ENCODE data around the gene HYAL3.
"Not testable (repeated sequence)": the region's sequence is repeated elsewhere in the genome, so short reads cannot be mapped to it uniquely, and the experiment has no call there.

The HYAL3 gene

GRCh38 chr3:50293079-50293801 is 6.0 kb downstream of the HYAL3 start:
- in situ Hi-C loops (cut with MboI; ENCODE audit: low sequenced_read_pairs) = no loop called here

- in situ Hi-C loops (cut with MboI; ENCODE audit: low sequenced_read_pairs) = no loop called here
Measured at GRCh38 chr3:50292159-50293078, 6.8 kb downstream of the HYAL3 start, which contains the start of gene IFRD2. Gene IFRD2, minus strand, starts transcription at chr3:50292429. Its CDS starts 155 bp downstream, at chr3:50292274.

GRCh38 chr3:50290161-50290641 is 9.0 kb downstream of the HYAL3 start:
- in situ Hi-C loops (cut with MboI; ENCODE audit: low sequenced_read_pairs) = no loop called here

- in situ Hi-C loops (cut with MboI; ENCODE audit: low sequenced_read_pairs) = no loop called here
Measured at GRCh38 chr3:50289130-50289529, 10.1 kb downstream of the HYAL3 start.

- in situ Hi-C loops (cut with MboI; ENCODE audit: low sequenced_read_pairs) = no loop called here
Measured at GRCh38 chr3:50288387-50289007, 10.7 kb downstream of the HYAL3 start.

DNA sequence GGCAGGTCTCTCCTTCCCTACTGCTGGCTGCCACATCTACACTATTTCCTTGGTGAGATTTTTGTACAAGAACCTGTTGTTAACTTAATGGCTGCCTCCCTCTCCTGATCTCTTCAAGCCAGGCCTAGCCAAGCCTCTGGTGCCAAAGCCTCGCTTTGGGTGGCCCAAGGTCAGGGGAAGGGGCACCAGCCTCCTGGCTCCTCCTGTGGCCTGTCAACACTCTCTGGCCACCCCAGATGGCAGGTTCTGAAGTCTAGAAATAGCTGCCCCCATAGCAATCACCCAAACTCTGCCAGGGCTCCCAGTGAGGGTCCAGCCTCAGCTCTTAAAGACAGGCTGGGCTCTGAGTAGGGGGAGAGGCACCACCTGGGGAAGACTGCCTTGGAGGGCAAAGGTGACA is 11.9 kb downstream of the HYAL3 start:
- in situ Hi-C loops (cut with MboI; ENCODE audit: low sequenced_read_pairs) = no loop called here

- in situ Hi-C loops (cut with MboI; ENCODE audit: low sequenced_read_pairs) = no loop called here
Measured at GRCh38 chr3:50286322-50287227, 12.6 kb downstream of the HYAL3 start.

- in situ Hi-C loops (cut with MboI; ENCODE audit: low sequenced_read_pairs) = not testable (repeated sequence)
Measured at GRCh38 chr3:50284121-50284520, 15.1 kb downstream of the HYAL3 start.

GRCh38 chr3:50279255-50280016 is 19.8 kb downstream of the HYAL3 start:
- in situ Hi-C loops (cut with MboI; ENCODE audit: low sequenced_read_pairs) = no loop called here

DNA sequence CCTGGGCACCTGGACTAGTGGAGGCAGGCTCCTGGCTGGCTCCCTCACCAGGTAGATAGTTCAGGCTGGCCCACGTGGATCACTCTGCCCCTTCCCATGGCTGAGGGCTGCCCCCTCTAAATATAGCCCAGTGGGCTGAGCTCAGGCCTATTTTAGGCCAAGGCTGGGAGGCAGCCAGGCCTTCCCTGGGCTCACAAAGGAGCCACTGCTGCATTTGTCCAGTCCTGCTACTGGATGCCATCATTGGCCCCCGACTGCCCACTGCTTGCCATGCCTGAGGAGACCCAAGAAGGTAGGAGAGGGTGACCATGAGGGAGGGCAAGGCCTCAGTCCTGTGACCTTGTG is 20.4 kb downstream of the HYAL3 start, which contains the start of gene LSMEM2:
Gene LSMEM2, plus strand, starts transcription at position 208 of the 345 bp plus-strand sequence. Its CDS starts 27 bp downstream, at position 235.
- in situ Hi-C loops (cut with MboI; ENCODE audit: low sequenced_read_pairs) = no loop called here

DNA sequence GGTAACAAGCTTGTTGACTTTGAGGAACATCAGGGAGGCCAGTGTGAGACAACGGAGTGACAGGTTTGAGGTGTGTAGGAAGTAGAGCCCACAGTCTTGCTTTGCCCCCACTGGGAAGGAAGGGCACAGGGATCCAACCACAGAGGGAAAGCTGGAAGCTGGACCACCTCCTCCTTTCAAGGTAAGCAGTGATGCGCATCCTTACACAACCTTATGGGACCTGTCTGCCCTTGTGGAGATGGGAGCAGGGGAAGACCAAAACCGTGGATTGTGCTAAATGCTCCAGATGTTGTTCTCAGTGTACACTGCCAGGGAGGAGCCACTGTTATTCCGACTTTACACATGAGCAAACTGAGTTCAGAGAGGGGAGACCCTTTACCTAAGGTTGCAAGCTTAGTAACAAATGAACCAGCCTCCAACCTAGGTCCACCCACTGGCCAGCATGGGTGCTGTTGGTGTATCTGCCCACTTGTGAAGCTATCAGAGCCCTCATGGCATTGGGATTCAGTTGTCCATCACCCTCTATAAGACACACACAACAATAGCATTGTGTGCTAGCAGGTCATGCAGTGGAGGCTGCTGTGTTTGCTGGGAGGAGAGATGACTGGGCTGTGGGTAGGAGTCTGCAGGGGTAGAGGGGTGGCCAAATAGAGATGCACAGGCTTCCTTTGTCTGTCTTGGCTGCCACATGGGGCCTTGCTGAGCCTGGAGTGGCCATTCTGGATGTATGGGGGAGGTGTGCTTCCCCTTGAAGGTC is 20.9 kb downstream of the HYAL3 start:
- in situ Hi-C loops (cut with MboI; ENCODE audit: low sequenced_read_pairs) = no loop called here

DNA sequence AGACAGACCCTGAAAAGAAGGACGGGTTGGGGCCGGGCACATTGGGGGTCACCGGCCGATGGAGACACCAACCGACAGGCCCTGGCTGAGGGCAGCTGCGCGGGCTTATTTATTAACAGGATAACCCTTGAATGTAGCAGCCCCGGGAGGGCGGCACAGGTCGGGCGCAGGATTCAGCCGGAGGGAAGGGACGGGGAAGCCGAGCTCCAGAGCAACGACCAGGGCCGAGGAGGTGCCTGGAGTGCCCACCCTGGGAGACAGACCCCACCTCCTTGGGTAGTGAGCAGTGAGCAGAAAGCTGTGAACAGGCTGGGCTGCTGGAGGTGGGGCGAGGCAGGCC is 22.5 kb downstream of the HYAL3 start:
- in situ Hi-C loops (cut with MboI; ENCODE audit: low sequenced_read_pairs) = no loop called here

DNA sequence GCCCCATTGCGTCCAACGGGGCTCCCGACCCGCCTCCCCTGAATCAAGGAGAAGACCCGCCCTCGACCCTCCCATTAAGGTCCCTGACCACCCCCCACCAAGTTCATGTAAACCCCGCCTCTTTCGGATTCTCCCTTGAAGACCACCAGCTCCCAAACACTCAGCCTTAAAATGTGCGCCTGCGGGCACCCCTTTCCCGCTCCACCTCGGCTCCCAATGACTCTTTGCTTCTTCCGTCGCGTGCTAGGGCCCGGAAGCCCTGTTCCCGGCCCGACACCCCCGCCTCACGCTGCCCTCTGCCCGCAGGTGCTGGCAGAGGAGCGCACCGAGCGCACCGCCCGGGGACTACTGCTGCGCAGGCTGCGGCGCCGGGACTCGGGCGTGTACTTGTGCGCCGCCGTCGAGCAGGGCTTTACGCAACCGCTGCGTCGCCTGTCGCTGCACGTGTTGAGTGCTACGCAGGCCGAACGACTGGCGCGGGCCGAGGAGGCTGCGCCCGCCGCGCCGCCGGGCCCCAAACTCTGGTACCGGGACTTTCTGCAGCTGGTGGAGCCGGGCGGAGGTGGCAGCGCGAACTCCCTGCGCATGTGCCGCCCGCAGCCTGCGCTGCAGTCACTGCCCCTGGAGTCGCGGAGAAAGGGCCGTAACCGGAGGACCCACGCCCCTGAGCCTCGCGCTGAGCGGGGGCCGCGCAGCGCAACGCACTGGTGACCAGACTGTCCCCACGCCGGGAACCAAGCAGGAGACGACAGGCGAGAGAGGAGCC is 23.0 kb downstream of the HYAL3 start:
- in situ Hi-C loops (cut with MboI; ENCODE audit: low sequenced_read_pairs) = no loop called here

DNA sequence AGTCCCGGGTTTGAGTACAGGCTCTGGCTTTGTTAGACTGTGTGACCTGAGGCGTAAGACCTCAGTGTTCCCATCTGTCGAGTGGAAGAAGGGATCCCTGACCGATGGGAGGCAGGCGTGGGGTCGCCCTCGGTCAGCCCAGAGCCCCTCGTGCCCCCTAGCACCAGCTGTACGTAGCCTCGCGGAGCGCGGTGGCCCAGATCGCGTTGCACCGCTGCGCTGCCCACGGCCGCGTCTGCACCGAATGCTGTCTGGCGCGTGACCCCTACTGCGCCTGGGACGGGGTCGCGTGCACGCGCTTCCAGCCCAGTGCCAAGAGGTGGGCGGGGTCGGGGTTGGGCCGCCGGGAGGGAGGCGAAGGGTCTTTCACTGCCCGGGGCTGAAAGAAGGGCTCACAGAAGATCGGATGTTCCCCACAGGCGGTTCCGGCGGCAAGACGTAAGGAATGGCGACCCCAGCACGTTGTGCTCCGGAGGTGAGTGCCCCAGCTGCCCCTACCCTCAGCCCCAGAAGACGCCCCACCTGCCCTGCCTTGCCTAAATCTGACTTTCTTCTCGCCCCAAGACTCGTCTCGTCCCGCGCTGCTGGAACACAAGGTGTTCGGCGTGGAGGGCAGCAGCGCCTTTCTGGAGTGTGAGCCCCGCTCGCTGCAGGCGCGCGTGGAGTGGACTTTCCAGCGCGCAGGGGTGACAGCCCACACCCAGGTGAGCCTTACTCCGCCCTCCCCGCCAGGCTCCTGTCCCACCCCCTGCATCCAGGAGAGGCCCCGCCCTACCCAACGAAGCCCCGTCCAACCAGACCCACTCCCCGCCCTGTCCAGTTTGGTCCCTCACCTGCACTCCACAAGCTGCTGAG is 23.8 kb downstream of the HYAL3 start:
- in situ Hi-C loops (cut with MboI; ENCODE audit: low sequenced_read_pairs) = no loop called here

- in situ Hi-C loops (cut with MboI; ENCODE audit: low sequenced_read_pairs) = no loop called here
Measured at GRCh38 chr3:50274371-50275104, 24.7 kb downstream of the HYAL3 start.

DNA sequence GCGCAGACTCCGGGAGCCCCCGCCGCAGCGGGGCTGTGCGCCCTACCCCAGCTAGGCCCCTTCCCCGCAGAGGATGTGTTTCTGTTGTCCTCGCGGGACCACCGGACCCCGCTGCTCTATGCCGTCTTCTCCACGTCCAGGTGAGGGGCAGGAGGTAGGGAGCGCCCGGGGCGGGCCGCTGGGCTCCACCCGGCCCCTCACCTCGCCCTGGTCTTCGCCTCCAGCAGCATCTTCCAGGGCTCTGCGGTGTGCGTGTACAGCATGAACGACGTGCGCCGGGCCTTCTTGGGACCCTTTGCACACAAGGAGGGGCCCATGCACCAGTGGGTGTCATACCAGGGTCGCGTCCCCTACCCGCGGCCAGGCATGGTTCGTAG is 25.5 kb downstream of the HYAL3 start:
- in situ Hi-C loops (cut with MboI; ENCODE audit: low sequenced_read_pairs) = no loop called here
